Measurements from ENCODE around the gene USP32.
"Not testable (repeated sequence)": the region's sequence is repeated elsewhere in the genome, so short reads cannot be mapped to it uniquely, and the experiment has no call there.

Gene USP32

GRCh38 chr17:60229188-60229802, 162.6 kb downstream of the USP32 start:
- DNase-seq (ENCODE audit: low read depth), result peak; percentile 51
- H3K4me3 ChIP-seq (ENCODE audit: control insufficient read depth, low read depth, low read length), result no peak overlapping the region
- TF ChIP-seq CTCF (conservative IDR thresholded peaks at IDR 0.05; ENCODE audit: control insufficient read depth, insufficient read depth, low read depth, low read length), result no peak

- not testable (repeated sequence) for H3K4me3 ChIP-seq (ENCODE audit: control insufficient read depth, low read depth, low read length); DNase-seq (ENCODE audit: low read depth)
Measured at GRCh38 chr17:60227276-60227675, 164.7 kb downstream of the USP32 start.

- no peak overlapping the region for H3K4me3 ChIP-seq (ENCODE audit: control insufficient read depth, low read depth, low read length)
- DNase-seq (ENCODE audit: low read depth), result no peak
- no peak for TF ChIP-seq CTCF (conservative IDR thresholded peaks at IDR 0.05; ENCODE audit: control insufficient read depth, insufficient read depth, low read depth, low read length)
Measured at GRCh38 chr17:60224064-60224463, 167.9 kb downstream of the USP32 start.

- no peak for TF ChIP-seq CTCF (conservative IDR thresholded peaks at IDR 0.05; ENCODE audit: control insufficient read depth, insufficient read depth, low read depth, low read length)
- DNase-seq (ENCODE audit: low read depth), result no peak
Measured at GRCh38 chr17:60223456-60223855, 168.5 kb downstream of the USP32 start.

GRCh38 chr17:60218774-60219173, 173.2 kb downstream of the USP32 start:
- not testable (repeated sequence) for DNase-seq (ENCODE audit: low read depth); H3K4me3 ChIP-seq (ENCODE audit: control insufficient read depth, low read depth, low read length)

More at GRCh38 chr17:60223456-60223855, 168.5 kb downstream of the USP32 start:
- no peak overlapping the region for H3K4me3 ChIP-seq (ENCODE audit: control insufficient read depth, low read depth, low read length)

- H3K4me3 ChIP-seq (ENCODE audit: control insufficient read depth, low read depth, low read length); DNase-seq (ENCODE audit: low read depth): not testable (repeated sequence)
Measured at GRCh38 chr17:60215895-60216294, 176.0 kb downstream of the USP32 start.

GRCh38 chr17:60211282-60211681, 180.7 kb downstream of the USP32 start:
- not testable (repeated sequence) for DNase-seq (ENCODE audit: low read depth); H3K4me3 ChIP-seq (ENCODE audit: control insufficient read depth, low read depth, low read length)

GRCh38 chr17:60208302-60208701, 183.6 kb downstream of the USP32 start:
- DNase-seq (ENCODE audit: low read depth); H3K4me3 ChIP-seq (ENCODE audit: control insufficient read depth, low read depth, low read length): not testable (repeated sequence)

GRCh38 chr17:60205782-60206181, 186.2 kb downstream of the USP32 start:
- not testable (repeated sequence) for H3K4me3 ChIP-seq (ENCODE audit: control insufficient read depth, low read depth, low read length); DNase-seq (ENCODE audit: low read depth)

- DNase-seq (ENCODE audit: low read depth); H3K4me3 ChIP-seq (ENCODE audit: control insufficient read depth, low read depth, low read length): not testable (repeated sequence)
Measured at GRCh38 chr17:60198630-60199029, 193.3 kb downstream of the USP32 start.

- not testable (repeated sequence) for DNase-seq (ENCODE audit: low read depth); H3K4me3 ChIP-seq (ENCODE audit: control insufficient read depth, low read depth, low read length)
Measured at GRCh38 chr17:60194141-60194540, 197.8 kb downstream of the USP32 start.
